OCI-LY7 (cell line): ENCODE measurements around the gene ASPDH.

ENCODE experiments used
- EZH2phosphoT487 ChIP-seq: fragments of 200-600 bp; sonication (generic); IDR thresholded peaks from 2 replicates; pipeline ENCODE4 v1.6.1; 2018; ENCODE audit warnings: low read depth, borderline replicate concordance, mild to moderate bottlenecking, mixed run types, antibody characterized with exemption, low read length, moderate library complexity, mixed read lengths
- TF ChIP-seq, protein P1 (sequence below): fragments of 200-600 bp; sonication (generic); conservative IDR thresholded peaks from 2 replicates; pipeline ENCODE4 v1.5.1; 2014; ENCODE audit warnings: mild to moderate bottlenecking, antibody characterized with exemption, low read length, moderate library complexity, mixed read lengths

DNA sequence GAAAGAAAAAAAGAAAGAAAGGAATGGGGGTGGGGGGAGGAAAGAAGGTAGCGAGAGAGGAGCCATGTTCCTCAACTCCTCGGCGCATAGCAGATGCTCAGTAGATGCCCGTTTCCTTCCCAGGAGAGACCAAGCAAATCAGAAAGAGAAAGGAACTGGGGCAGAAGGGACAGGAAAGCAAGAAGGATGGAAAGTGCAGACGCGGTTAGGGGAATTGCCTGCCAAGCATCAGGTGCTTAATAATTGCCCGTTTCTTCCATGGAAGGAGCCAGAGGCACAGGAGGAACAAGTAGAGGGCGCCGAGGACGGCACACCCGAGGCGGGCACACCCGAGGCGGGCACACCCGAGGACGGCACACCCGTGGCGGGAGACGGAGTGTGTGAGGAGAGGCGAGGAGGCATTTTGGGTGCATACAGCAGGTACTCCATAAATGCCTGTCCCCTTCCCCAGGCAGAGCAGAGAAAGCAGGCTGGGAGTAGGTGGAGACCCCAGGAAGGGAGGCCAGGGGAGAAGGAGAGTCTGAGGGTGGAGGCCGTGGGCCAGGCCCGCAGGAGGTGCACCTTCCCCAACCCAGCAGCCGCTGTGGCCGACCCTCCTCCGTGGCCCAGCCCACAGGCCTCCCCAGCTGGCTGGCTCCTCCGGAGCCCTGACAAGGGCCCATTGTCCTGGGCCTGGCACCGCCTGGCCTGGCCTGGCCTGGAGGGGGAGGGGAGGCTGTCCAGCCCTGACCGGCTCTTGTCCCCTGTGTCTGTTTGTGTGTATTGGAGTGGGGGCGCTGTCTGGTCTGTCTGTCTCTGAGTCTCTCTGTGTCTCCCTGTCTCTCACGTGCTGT is 17.3 kb downstream of the ASPDH start:
- TF ChIP-seq, protein P1, sequence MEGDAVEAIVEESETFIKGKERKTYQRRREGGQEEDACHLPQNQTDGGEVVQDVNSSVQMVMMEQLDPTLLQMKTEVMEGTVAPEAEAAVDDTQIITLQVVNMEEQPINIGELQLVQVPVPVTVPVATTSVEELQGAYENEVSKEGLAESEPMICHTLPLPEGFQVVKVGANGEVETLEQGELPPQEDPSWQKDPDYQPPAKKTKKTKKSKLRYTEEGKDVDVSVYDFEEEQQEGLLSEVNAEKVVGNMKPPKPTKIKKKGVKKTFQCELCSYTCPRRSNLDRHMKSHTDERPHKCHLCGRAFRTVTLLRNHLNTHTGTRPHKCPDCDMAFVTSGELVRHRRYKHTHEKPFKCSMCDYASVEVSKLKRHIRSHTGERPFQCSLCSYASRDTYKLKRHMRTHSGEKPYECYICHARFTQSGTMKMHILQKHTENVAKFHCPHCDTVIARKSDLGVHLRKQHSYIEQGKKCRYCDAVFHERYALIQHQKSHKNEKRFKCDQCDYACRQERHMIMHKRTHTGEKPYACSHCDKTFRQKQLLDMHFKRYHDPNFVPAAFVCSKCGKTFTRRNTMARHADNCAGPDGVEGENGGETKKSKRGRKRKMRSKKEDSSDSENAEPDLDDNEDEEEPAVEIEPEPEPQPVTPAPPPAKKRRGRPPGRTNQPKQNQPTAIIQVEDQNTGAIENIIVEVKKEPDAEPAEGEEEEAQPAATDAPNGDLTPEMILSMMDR = no peak
- TF ChIP-seq EZH2phosphoT487 = no peak
